ENCODE results near the gene EIF3F. TPM values are rescaled to one million over a fixed set of nuclear protein-coding genes. Genes with fewer than 3 reads are reported as not detected.

EIF3F gene
- total and polyA plus RNA-seq, 2 donors (not counting 3 experiments of a cell fraction or from before 2014, with no cell fraction given) = 411 to 436 TPM

GRCh38 chr11:7999795-8000194, 12.7 kb downstream of the EIF3F start:
- CTCF ChIA-PET = interaction anchor here (1.2 to 2.0 kb wide), 2 partner anchors 12 to 99 kb away, joined by 5 to 9 read pairs; partner anchors contain the start of gene EIF3F
- no peaks in the 10 kb centered on the region for H3K79me2 ChIP-seq (ENCODE audit: control insufficient read depth, insufficient read depth, low read length)
- no TSS peak for BruUV-seq (replicated peaks)
- H4K20me1 ChIP-seq (replicated peaks; ENCODE audit: control insufficient read depth, extremely low read depth, insufficient read depth, low read length) = no peaks in the 10 kb centered on the region
- H3K9me3 ChIP-seq (replicated peaks; ENCODE audit: control insufficient read depth, insufficient read depth, low read length) = no peaks in the 10 kb centered on the region
- peaks cover 14 to 27% of the 10 kb centered on the region in 2 experiments for H3K36me3 ChIP-seq (ENCODE audit: control insufficient read depth in 2 of 2, extremely low read depth in 1 of 2, insufficient read depth in 2 of 2, low read length in 2 of 2)
- TF ChIP-seq GATA2 (IDR thresholded peaks at IDR 0.05; ENCODE audit: insufficient read depth, insufficient read length, low read depth, low read length) (no peak), JUN (IDR thresholded peaks at IDR 0.05; ENCODE audit: borderline replicate concordance, insufficient read depth, insufficient read length, low read depth) (no peak), POLR2A (IDR thresholded peaks at IDR 0.05; ENCODE audit: low read depth, low read length) (no peak), FOS (IDR thresholded peaks at IDR 0.05; ENCODE audit: borderline replicate concordance, insufficient read depth, low read length) (no peak), EZH2 (IDR thresholded peaks at IDR 0.05; ENCODE audit: borderline replicate concordance, low read depth, low read length, severe bottlenecking) (no peak), MYC (IDR thresholded peaks at IDR 0.05; ENCODE audit: low read depth, low read length) (no peak), POLR2AphosphoS5 (IDR thresholded peaks at IDR 0.05; ENCODE audit: insufficient read depth, low read depth, low read length) (no peak), CTCF (IDR thresholded peaks at IDR 0.05; ENCODE audit: extremely low read depth in 1 of 2, insufficient read depth in 1 of 2, low read depth in 1 of 2, low read length in 2 of 2) (no peak)
- TF ChIP-seq, protein P1, sequence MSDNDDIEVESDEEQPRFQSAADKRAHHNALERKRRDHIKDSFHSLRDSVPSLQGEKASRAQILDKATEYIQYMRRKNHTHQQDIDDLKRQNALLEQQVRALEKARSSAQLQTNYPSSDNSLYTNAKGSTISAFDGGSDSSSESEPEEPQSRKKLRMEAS (IDR thresholded peaks at IDR 0.05; ENCODE audit: insufficient read depth, insufficient read length) = no peak
- peaks cover 2% of the 10 kb centered on the region for H3K4me1 ChIP-seq (ENCODE audit: control insufficient read depth, extremely low read depth, insufficient read depth, low read length)
- intact Hi-C loops (cut with micrococcal nuclease) = no loop called here
- no peak overlapping the region for H2AFZ ChIP-seq (ENCODE audit: low read depth, low read length)
- POLR2A ChIA-PET = interaction anchor here (0.7 to 1.1 kb wide), 2 partner anchors 13 to 178 kb away, joined by 4 to 5 read pairs; partner anchors contain the start of gene EIF3F
- H3K4me2 ChIP-seq (ENCODE audit: insufficient read depth, low read length) = no peak overlapping the region
- no peak overlapping the region for H3K9ac ChIP-seq (replicated peaks; ENCODE audit: extremely low read depth, insufficient read depth, low read length)
- no peaks in the 10 kb centered on the region for H3K9me1 ChIP-seq (replicated peaks; ENCODE audit: control insufficient read depth, extremely low read depth, insufficient read depth, low read length)
- H3K27me3 ChIP-seq (ENCODE audit: control insufficient read depth in 2 of 2, insufficient read depth in 2 of 2, low read length in 2 of 2) = no peaks in the 10 kb centered on the region
- FAIRE-seq (no peak), DNase-seq (ENCODE audit: low read depth, low spot score) (no peak)
- no peak overlapping the region for H3K4me3 ChIP-seq (replicated peaks in 1 of 3; ENCODE audit: insufficient read depth in 1 of 3, low read depth in 1 of 3, low read length in 3 of 3)
- no peak overlapping the region for H3K27ac ChIP-seq (ENCODE audit: insufficient read depth, low read depth, low read length)
- dilution Hi-C loops (cut with MboI; ENCODE audit: extremely low pct_ligation_motif_present, low sequenced_read_pairs) = no loop called here
